Midbrain (tissue), 1 donor: ENCODE results near the gene HSFY2.
"Not testable (repeated sequence)": the region's sequence is repeated elsewhere in the genome, so short reads cannot be mapped to it uniquely, and the experiment has no call there.

Experiments
- DNase-seq: peaks from one replicate; lab custom pipeline; 2025; lab: John Stamatoyannopoulos, UW

Gene HSFY2, protein sequence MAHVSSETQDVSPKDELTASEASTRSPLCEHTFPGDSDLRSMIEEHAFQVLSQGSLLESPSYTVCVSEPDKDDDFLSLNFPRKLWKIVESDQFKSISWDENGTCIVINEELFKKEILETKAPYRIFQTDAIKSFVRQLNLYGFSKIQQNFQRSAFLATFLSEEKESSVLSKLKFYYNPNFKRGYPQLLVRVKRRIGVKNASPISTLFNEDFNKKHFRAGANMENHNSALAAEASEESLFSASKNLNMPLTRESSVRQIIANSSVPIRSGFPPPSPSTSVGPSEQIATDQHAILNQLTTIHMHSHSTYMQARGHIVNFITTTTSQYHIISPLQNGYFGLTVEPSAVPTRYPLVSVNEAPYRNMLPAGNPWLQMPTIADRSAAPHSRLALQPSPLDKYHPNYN

DNA sequence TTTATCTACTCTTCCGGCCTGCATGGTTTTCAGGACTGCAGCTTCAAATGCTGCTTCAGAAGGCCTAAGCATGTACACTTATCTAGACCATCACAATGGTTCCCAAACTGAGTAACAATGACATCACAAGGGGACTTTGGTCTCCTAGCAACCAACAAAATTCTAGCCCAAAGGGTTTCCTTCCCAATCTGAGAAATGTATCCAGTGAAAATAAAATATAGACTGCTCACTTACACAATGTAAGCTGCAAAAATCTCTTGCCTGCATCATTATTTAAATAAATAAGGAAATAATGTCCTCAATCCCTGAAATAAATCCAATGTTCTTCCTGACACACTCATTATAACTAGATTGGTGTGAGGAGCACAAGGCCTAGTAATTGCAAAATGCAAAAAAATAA lies at the start of gene HSFY2:
TSS of gene HSFY2 (minus strand) at position 101 of the 400 bp plus-strand sequence. CDS start 117 bp downstream, outside the sequence.
- not testable (repeated sequence) for DNase-seq

DNA sequence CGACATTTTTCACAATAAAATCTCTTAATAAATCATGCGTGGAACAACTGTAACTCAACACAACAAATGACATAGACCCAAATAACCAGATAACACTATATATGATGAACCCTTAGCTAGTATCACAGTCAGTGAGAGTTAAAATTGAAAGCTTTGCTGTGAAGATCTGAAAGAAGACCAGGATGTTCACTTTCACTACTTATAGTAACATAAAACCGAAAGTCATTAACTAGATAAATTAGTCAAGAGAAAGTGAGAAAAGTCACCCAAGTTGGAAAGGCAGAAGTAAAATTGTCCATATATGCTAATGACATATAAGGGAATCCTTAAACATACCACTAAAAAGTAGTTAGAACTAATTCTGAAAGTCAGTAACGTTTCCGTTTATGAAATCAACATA lies 42.2 kb upstream of the HSFY2 start:
- DNase-seq, result not testable (repeated sequence)

DNA sequence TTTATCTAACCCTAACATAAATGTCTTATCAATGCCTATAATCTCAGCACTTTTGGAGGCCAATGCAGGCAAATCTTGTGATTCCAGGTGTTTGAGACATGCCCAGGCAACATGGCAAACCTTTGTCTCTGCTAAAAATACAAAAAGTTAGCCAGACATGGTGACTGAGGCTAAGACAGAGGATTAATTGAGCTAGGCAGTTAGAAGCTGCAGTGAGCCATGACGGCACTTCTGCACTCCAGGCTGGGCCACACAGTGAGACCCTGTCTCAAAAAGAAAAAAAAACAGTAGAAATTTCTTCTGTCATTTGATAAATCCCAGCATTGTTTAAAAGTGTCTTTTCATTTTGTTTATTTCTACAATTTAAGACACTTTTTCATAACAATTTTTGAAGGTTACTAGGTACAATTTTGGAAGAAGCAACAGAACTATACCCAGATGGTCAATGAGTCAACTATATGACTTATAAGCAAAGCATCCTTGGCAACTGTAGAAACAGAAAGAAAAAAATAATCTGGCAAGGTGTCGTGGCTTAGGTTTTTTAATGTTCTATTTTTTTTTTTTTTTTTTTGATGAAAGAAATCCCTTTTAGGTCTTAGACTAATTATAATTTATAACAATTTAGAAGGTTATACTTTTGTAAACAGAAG lies 15.3 kb upstream of the HSFY2 start:
- DNase-seq, result not testable (repeated sequence)

DNA sequence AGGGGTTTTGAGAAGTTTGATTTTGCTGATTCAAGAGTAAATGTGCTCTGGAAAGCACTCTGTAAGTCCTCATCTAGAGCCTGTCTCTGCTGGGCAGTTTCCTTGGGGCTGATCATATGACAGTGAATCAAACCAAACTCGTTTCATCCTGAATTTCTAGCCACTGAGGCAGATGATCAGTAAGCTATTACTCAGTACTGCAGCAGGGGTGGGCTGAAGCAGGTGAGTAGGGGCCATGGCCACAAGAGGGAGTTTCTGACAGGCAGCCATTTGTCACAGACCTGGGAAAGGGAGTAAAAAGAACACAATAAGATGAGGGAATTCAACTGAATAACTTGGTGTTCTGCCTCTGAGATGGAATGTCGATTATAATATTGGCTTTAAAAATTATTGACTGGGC lies 19.5 kb downstream of the HSFY2 start:
- DNase-seq, result not testable (repeated sequence)

- not testable (repeated sequence) for DNase-seq
Observed at GRCh38 chrY:18753133-18753815, 20.3 kb downstream of the HSFY2 start.

DNA sequence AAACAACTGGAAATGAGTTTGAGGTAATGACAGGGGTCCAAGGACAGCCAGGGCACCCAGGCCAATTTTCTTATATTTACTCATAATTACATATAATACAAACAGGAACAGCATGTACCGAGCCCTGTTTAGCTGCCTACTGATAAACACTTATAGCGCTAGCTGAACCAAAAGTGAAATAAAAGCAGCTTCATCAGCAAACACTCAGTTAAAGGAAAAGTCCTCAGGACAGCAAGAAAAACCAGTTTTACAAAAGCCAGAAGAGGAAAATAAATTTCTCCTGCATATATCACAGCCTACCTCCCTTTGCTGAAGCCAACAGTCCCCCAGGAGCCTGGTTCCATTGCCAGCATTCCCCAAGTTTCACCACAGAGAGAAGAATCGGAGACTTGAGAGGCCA lies 49.8 kb downstream of the HSFY2 start:
- DNase-seq, result not testable (repeated sequence)
